A549 treated with DMSO at 1 μM for 4 hours (cell line): ENCODE data around the gene BARHL2. TPM values are rescaled to one million over a fixed set of nuclear protein-coding genes. Genes with fewer than 3 reads are reported as not detected.

ENCODE experiments used
- total RNA-seq: library from RNA; stranded (reverse); fragments of 200-300 nt; extraction: Qiagen RNA extraction; gene quantifications from 5 replicates; pipeline ENCODE4 v1.2.3, GENCODE V29; 2022; ENCODE audit warnings: low read depth

BARHL2 gene
- total RNA-seq = not detected in 5 replicates

DNA sequence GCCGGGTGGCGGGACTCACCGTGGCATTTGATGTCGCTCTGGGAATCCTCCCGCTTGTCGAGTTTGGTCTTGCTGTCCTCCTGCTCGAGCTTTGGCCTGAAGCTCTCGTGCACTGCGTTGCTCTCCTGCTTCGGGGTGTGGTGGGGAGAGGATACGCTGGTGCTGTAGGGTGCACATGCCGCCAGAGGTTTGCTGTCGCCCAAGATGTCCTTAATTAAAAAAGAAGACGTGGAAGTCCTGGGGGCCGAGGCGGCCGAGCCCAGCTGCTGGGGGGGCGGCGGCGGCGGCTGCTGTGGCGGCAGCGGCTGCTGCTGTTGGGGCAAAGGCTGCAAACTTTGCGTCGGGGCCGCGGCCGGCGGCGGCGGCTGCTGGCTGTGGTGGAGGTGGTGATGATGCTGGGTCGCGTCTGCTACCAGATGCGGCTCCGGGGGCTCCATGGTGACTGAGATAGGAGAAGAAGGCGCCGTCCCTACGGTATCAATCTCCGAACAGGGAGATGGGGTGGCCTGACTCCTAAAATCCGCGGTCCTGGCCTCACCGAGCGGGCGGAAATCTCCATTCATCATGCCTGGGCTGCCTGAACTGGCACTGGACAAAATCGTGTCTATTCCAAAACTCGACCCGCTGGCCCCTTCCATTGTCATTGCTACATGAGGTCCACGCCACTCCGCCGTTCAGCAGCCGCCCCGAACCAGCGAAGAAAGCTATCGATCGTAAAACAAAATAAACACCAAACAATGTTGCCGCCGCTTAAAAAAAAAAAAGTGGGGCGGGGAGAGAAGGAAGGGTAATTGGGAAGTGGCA lies at the start of gene BARHL2:
Gene BARHL2 (minus strand): TSS at position 751 of the 804 bp plus-strand sequence. CDS start 107 bp downstream, at position 644.

